Ovary (tissue), 3 donors: ENCODE measurements around the gene MS4A2.
"Not testable (repeated sequence)": the region's sequence is repeated elsewhere in the genome, so short reads cannot be mapped to it uniquely, and the experiment has no call there.

Experiments used
- CTCF ChIP-seq, 3 donors: fragments of 450-650 bp in 2 of 3; fragments of 200-600 bp in 1 of 3; IDR thresholded peaks; one replicate each; pipeline versions ENCODE4 v1.5.1 to v1.8.0; 2016 to 2022; ENCODE audit warnings: antibody characterized with exemption in 3 of 3, mild to moderate bottlenecking in 1 of 3
- EP300 ChIP-seq: sonication (generic); formaldehyde crosslinking; IDR thresholded peaks from one replicate; pipeline ENCODE4 v1.6.1; 2017; ENCODE audit warnings: antibody characterized with exemption
- POLR2A ChIP-seq: fragments of 450-650 bp; IDR thresholded peaks from one replicate; pipeline ENCODE4 v1.6.1; 2017; ENCODE audit warnings: antibody characterized with exemption, mild to moderate bottlenecking, moderate library complexity
- donor health status: DM: no; HTN: no; CAD: no.

GRCh38 chr11:60101368-60101767 lies 12.9 kb downstream of the MS4A2 start:
- TF ChIP-seq CTCF (IDR thresholded peaks at IDR 0.05); EP300; POLR2A: not testable (repeated sequence)
